ENCODE data around the gene NDUFB6. TPM values are rescaled to one million over a fixed set of nuclear protein-coding genes. Genes with fewer than 3 reads are reported as not detected.

Gene NDUFB6
- total and polyA plus RNA-seq, 2 donors (not counting 1 experiment from before 2014, with no cell fraction given): 35.5 to 60.9 TPM

- Histone ChIP-seq H3K9me3 (ENCODE audit: control insufficient read depth, insufficient read depth, low read depth, low read length) (no peaks in the 10 kb centered on the region), H3K79me2 (ENCODE audit: control insufficient read depth, insufficient read depth, low read length) (no peaks in the 10 kb centered on the region), H3K4me2 (ENCODE audit: extremely low read depth, insufficient read depth, low read length) (no peak overlapping the region), H3K27me3 (ENCODE audit: control insufficient read depth, insufficient read depth, low read length) (no peaks in the 10 kb centered on the region), H3K9ac (ENCODE audit: insufficient read depth, low read length) (no peak overlapping the region), H3K4me3 (replicated peaks in 1 of 4; ENCODE audit: control extremely low read depth in 1 of 4, insufficient read depth in 1 of 4, low read depth in 3 of 4, low read length in 4 of 4) (no peak overlapping the region), H3K27ac (ENCODE audit: insufficient read depth, low read length) (no peak overlapping the region), H4K20me1 (ENCODE audit: control insufficient read depth, extremely low read depth, insufficient read depth, low read length) (no peaks in the 10 kb centered on the region), H3K4me1 (ENCODE audit: control insufficient read depth, extremely low read depth, insufficient read depth, low read length) (no peaks in the 10 kb centered on the region), H2AFZ (ENCODE audit: low read length) (no peak overlapping the region), H3K36me3 (ENCODE audit: control insufficient read depth, insufficient read depth, low read length) (no peaks in the 10 kb centered on the region)
- DNase-seq (ENCODE audit: low read depth in 2 of 2): no peak
- TF ChIP-seq CTCF (conservative IDR thresholded peaks at IDR 0.05 in 1 of 2, IDR thresholded peaks at IDR 0.05 in 1 of 2; ENCODE audit: low read depth in 1 of 2, low read length in 2 of 2) (no peak), EZH2 (IDR thresholded peaks at IDR 0.05; ENCODE audit: low read length, missing control alignments) (no peak)
Observed at GRCh38 chr9:32578976-32579375, 6.0 kb upstream of the NDUFB6 start.

- H3K9me3 ChIP-seq (ENCODE audit: control insufficient read depth, insufficient read depth, low read depth, low read length): no peaks in the 10 kb centered on the region
- no peak overlapping the region for H2AFZ ChIP-seq (ENCODE audit: low read length)
- H3K4me1 ChIP-seq (ENCODE audit: control insufficient read depth, extremely low read depth, insufficient read depth, low read length): no peaks in the 10 kb centered on the region
- TF ChIP-seq CTCF (conservative IDR thresholded peaks at IDR 0.05 in 1 of 2, IDR thresholded peaks at IDR 0.05 in 1 of 2; ENCODE audit: low read depth in 1 of 2, low read length in 2 of 2) (no peak), EZH2 (IDR thresholded peaks at IDR 0.05; ENCODE audit: low read length, missing control alignments) (no peak)
- no peak overlapping the region for H3K4me3 ChIP-seq (replicated peaks in 1 of 4; ENCODE audit: control extremely low read depth in 1 of 4, insufficient read depth in 1 of 4, low read depth in 3 of 4, low read length in 4 of 4)
- H4K20me1 ChIP-seq (ENCODE audit: control insufficient read depth, extremely low read depth, insufficient read depth, low read length): no peaks in the 10 kb centered on the region
- H3K9ac ChIP-seq (ENCODE audit: insufficient read depth, low read length): no peak overlapping the region
- no peak for DNase-seq (ENCODE audit: low read depth in 2 of 2)
- no peak overlapping the region for H3K27ac ChIP-seq (ENCODE audit: insufficient read depth, low read length)
- no peak overlapping the region for H3K4me2 ChIP-seq (ENCODE audit: extremely low read depth, insufficient read depth, low read length)
- no peaks in the 10 kb centered on the region for H3K27me3 ChIP-seq (ENCODE audit: control insufficient read depth, insufficient read depth, low read length)
- H3K79me2 ChIP-seq (ENCODE audit: control insufficient read depth, insufficient read depth, low read length): peaks cover 6% of the 10 kb centered on the region
- H3K36me3 ChIP-seq (ENCODE audit: control insufficient read depth, insufficient read depth, low read length): no peaks in the 10 kb centered on the region
Observed at GRCh38 chr9:32577316-32577715, 4.4 kb upstream of the NDUFB6 start.

GRCh38 chr9:32574858-32575257, 1.9 kb upstream of the NDUFB6 start:
- TF ChIP-seq EZH2 (IDR thresholded peaks at IDR 0.05; ENCODE audit: low read length, missing control alignments): no peak
- TF ChIP-seq CTCF (conservative IDR thresholded peaks at IDR 0.05 in 1 of 2, IDR thresholded peaks at IDR 0.05 in 1 of 2; ENCODE audit: low read depth in 1 of 2, low read length in 2 of 2): no peak
- H3K27ac ChIP-seq (ENCODE audit: insufficient read depth, low read length): no peak overlapping the region

More at GRCh38 chr9:32574858-32575257, 1.9 kb upstream of the NDUFB6 start:
- H3K79me2 ChIP-seq (ENCODE audit: control insufficient read depth, insufficient read depth, low read length): peaks cover 29% of the 10 kb centered on the region
- no peak for DNase-seq (ENCODE audit: low read depth in 2 of 2)
- H2AFZ ChIP-seq (ENCODE audit: low read length): no peak overlapping the region
- no peaks in the 10 kb centered on the region for H4K20me1 ChIP-seq (ENCODE audit: control insufficient read depth, extremely low read depth, insufficient read depth, low read length)
- no peak overlapping the region for H3K4me3 ChIP-seq (replicated peaks in 1 of 4; ENCODE audit: control extremely low read depth in 1 of 4, insufficient read depth in 1 of 4, low read depth in 3 of 4, low read length in 4 of 4)
- H3K36me3 ChIP-seq (ENCODE audit: control insufficient read depth, insufficient read depth, low read length): peaks cover 4% of the 10 kb centered on the region
- H3K4me1 ChIP-seq (ENCODE audit: control insufficient read depth, extremely low read depth, insufficient read depth, low read length): no peaks in the 10 kb centered on the region
- H3K27me3 ChIP-seq (ENCODE audit: control insufficient read depth, insufficient read depth, low read length): no peaks in the 10 kb centered on the region
- no peak overlapping the region for H3K9ac ChIP-seq (ENCODE audit: insufficient read depth, low read length)
- H3K9me3 ChIP-seq (ENCODE audit: control insufficient read depth, insufficient read depth, low read depth, low read length): no peaks in the 10 kb centered on the region
- H3K4me2 ChIP-seq (ENCODE audit: extremely low read depth, insufficient read depth, low read length): no peak overlapping the region

All from fibroblast of lung (primary cell).